K562 (cell line): ENCODE results near the gene MOB3B. TPM values are rescaled to one million over a fixed set of nuclear protein-coding genes. Genes with fewer than 3 reads are reported as not detected.

Source experiments
- ATAC-seq: fragments of 200-7000 bp; cut with Tn5 transposase; 3 replicates; pipeline ENCODE4 v1.9.1; 2020; ENCODE audit warnings: moderate library complexity
- BruUV-seq: library from RNA; stranded (reverse); fragments of 400-500 nt; replicated peaks from 2 replicates; lab custom pipeline; 2021; lab: Mats Ljungman, UMichigan
- CTCF ChIA-PET: fragments of 300-600 bp; formaldehyde crosslinking; extraction: SDS; loops from one replicate; lab custom pipeline; 2021; ENCODE audit warnings: low intra/inter-chr PET ratio; lab: Yijun Ruan, JAX
- POLR2A ChIA-PET: fragments of 300-600, 350-650 bp; sonication (Branson Sonifier 250); formaldehyde crosslinking; extraction: SDS; loops from one replicate; lab custom pipeline; 2021; ENCODE audit warnings: antibody characterized with exemption, inconsistent platforms; lab: Yijun Ruan, JAX
- DNase-seq, 4 experiments: peaks; one replicate each; pipeline versions ENCODE4 v3.0.0 to v3.0.0-alpha.2; 2011 to 2018; ENCODE audit warnings: low spot score in 3 of 4, mixed read lengths in 3 of 4; ENCODE audit errors: extremely low read depth in 1 of 4
- FAIRE-seq: peaks from 2 replicates; lab custom pipeline; 2011; peaks lifted over from hg19 to GRCh38; lab: Jason Lieb, UNC
- H2AFZ ChIP-seq: 2 replicates; pipeline ENCODE4 v1.6.0; 2011; ENCODE audit warnings: low read depth, low read length, control low read depth, inconsistent platforms
- H3K27ac ChIP-seq: fragments of 200-600 bp; 3 replicates; pipeline ENCODE4 v1.8.0; 2011; ENCODE audit warnings: low read depth, mild to moderate bottlenecking, control low read depth, inconsistent platforms, low read length, moderate library complexity, mixed read lengths; ENCODE audit errors: extremely low read depth
- H3K27me3 ChIP-seq, 2 experiments: fragments of 300-600 bp in 1 of 2; 2 replicates in 1 of 2; 3 replicates in 1 of 2; pipeline versions ENCODE4 v1.6.0 to v1.8.0; 2011; ENCODE audit warnings: inconsistent platforms in 2 of 2, low read length in 2 of 2, mild to moderate bottlenecking in 1 of 2, mixed read lengths in 1 of 2, moderate library complexity in 1 of 2; ENCODE audit not compliant: control insufficient read depth in 2 of 2, insufficient read depth in 2 of 2
- H3K36me3 ChIP-seq: fragments of 300-600 bp; 3 replicates; pipeline ENCODE4 v1.8.0; 2011; ENCODE audit warnings: mild to moderate bottlenecking, low read length, inconsistent platforms; ENCODE audit not compliant: control insufficient read depth, insufficient read depth
- H3K4me1 ChIP-seq, 2 experiments: fragments of 200-600 bp in 1 of 2; replicated peaks in 1 of 2; 2 replicates in 1 of 2; 3 replicates in 1 of 2; pipeline versions ENCODE4 v1.5.1 to v1.8.0; 2011; ENCODE audit warnings: inconsistent platforms in 2 of 2, low read length in 2 of 2, mild to moderate bottlenecking in 1 of 2, mixed read lengths in 1 of 2, moderate library complexity in 1 of 2; ENCODE audit not compliant: control insufficient read depth in 2 of 2, insufficient read depth in 2 of 2
- H3K4me2 ChIP-seq: 2 replicates; pipeline ENCODE4 v1.6.1; 2011; ENCODE audit warnings: low read length, control low read depth, inconsistent platforms, mixed read lengths; ENCODE audit not compliant: insufficient read depth
- H3K4me3 ChIP-seq: fragments of 200-600 bp; sonication (generic), shearing (Covaris generic); 2 replicates; pipeline ENCODE4 v1.5.1; 2016; ENCODE audit warnings: control low read depth, inconsistent platforms
- H3K79me2 ChIP-seq: fragments of 200-600 bp; 3 replicates; pipeline ENCODE4 v1.8.0; 2011; ENCODE audit warnings: low read length, inconsistent platforms; ENCODE audit not compliant: control insufficient read depth, insufficient read depth
- H3K9ac ChIP-seq, 2 experiments: 2 replicates each; pipeline versions ENCODE4 v1.6.0 to v1.6.1; 2011; ENCODE audit warnings: low read depth in 2 of 2, low read length in 2 of 2, control low read depth in 1 of 2, inconsistent platforms in 1 of 2, mild to moderate bottlenecking in 1 of 2, mixed read lengths in 1 of 2; ENCODE audit not compliant: insufficient read depth in 1 of 2
- H3K9me1 ChIP-seq: one replicate; pipeline ENCODE4 v1.6.0; 2011; ENCODE audit warnings: inconsistent platforms, mild to moderate bottlenecking, low read length, moderate library complexity; ENCODE audit not compliant: control insufficient read depth, insufficient read depth
- H3K9me3 ChIP-seq: replicated peaks from 2 replicates; pipeline ENCODE4 v1.5.1; 2011; ENCODE audit warnings: low read depth, low read length, inconsistent platforms; ENCODE audit not compliant: control insufficient read depth, insufficient read depth
- H4K20me1 ChIP-seq: replicated peaks from 2 replicates; pipeline ENCODE4 v1.6.1; 2011; ENCODE audit warnings: low read length, inconsistent platforms, mixed read lengths; ENCODE audit not compliant: control insufficient read depth, insufficient read depth
- CBFA2T2 ChIP-seq: fragments of 450-650 bp; conservative IDR thresholded peaks from 2 replicates; pipeline ENCODE4 v1.6.1; 2017; ENCODE audit warnings: mild to moderate bottlenecking
- HMG20B ChIP-seq: fragments of 250-450 bp; sonication (Bioruptor Pico); IDR thresholded peaks from 2 replicates; pipeline ENCODE4 v1.5.0; 2021; ENCODE audit warnings: mild to moderate bottlenecking
- POLR3A ChIP-seq: IDR thresholded peaks from 2 replicates; pipeline ENCODE4 v1.6.1; 2011; ENCODE audit warnings: borderline replicate concordance, mild to moderate bottlenecking, moderate library complexity; ENCODE audit not compliant: insufficient read length, insufficient read depth; ENCODE audit errors: extremely low read depth
- RBM39 ChIP-seq: fragments of 200-400 bp; formaldehyde crosslinking; optimal IDR thresholded peaks from 2 replicates; pipeline ENCODE3; 2018; ENCODE audit warnings: low read depth, low read length
- RERE ChIP-seq: sonication (generic); formaldehyde crosslinking; IDR thresholded peaks from 2 replicates; pipeline ENCODE4 v1.8.0; 2023; ENCODE audit warnings: missing genetic modification reagents, mild to moderate bottlenecking, borderline replicate concordance
- SRSF9 ChIP-seq: fragments of 200-400 bp; formaldehyde crosslinking; IDR thresholded peaks from 2 replicates; pipeline ENCODE4 v1.6.1; 2017; ENCODE audit warnings: low read depth, low read length, borderline replicate concordance
- ZMIZ1 ChIP-seq, 2 experiments: fragments of 150-350 bp in 1 of 2; IDR thresholded peaks; 2 replicates each; pipeline ENCODE4 v1.6.1; 2012 to 2016; ENCODE audit warnings: low read depth in 2 of 2, low read length in 2 of 2, mild to moderate bottlenecking in 1 of 2, moderate library complexity in 1 of 2
- WGBS: fragments of 100-300 bp; shearing (Covaris generic); methylation state at CpG from one replicate; pipeline ENCODE4 v1.1.6; 2016; ENCODE audit warnings: low coverage, mixed read lengths; ENCODE audit not compliant: insufficient coverage; ENCODE audit errors: missing lambda C conversion rate; 5-methylcytosine and 5-hydroxymethylcytosine counted together
- in situ Hi-C: fragments of 300-500 bp; cut with MboI; formaldehyde crosslinking; loops from 4 replicates; pipeline ENCODE4 v1.15.0; 2018; ENCODE audit warnings: inconsistent platforms, mixed read lengths
- intact Hi-C: fragments of 100-400 bp; cut with micrococcal nuclease; formaldehyde crosslinking; loops from 2 replicates; pipeline ENCODE4 v1.14.2; 2022
- polyA plus RNA-seq, 8 experiments: library from polyadenylated mRNA; depleted of rRNA in 4 of 8; stranded (reverse) in 5 of 8; unstranded in 3 of 8; fragments of >200 nt; fragmentation: Nextera tagmentation in 2 of 8; fragmentation: Illumina TruSeq in 1 of 8; extraction: Ambion mirVana in 2 of 8; extraction: Trizol in 1 of 8; gene quantifications; 2 replicates each; pipeline versions ENCODE4 v1.2.1 to v1.2.3, GENCODE V29; 2011 to 2014; ENCODE audit warnings: inconsistent platforms in 1 of 8, missing spikeins in 1 of 8
- total RNA-seq, 7 experiments: library from RNA; depleted of rRNA in 6 of 7; stranded (reverse); fragments of >200 nt in 6 of 7; fragmentation: Illumina TruSeq in 2 of 7; extraction: Trizol in 2 of 7; gene quantifications; 2 replicates each; pipeline versions ENCODE4 v1.2.1 to v1.2.3, GENCODE V29; 2011 to 2021; ENCODE audit warnings: low replicate concordance in 1 of 7

Gene MOB3B
- total and polyA plus RNA-seq, 9 of the 15 experiments (the other 6 are each of a cell fraction or from before 2014, with no cell fraction given), result 3.6 to 12.8 (median 7.2) TPM

GRCh38 chr9:27353474-27354229 is 176.0 kb downstream of the MOB3B start:
- ChIA-PET POLR2A (no interaction called here), CTCF (no interaction called here)
- Histone ChIP-seq H2AFZ (no peak overlapping the region), H3K79me2 (peaks cover 3% of the 10 kb centered on the region; the same call in 2 of the 3 replicates), H3K9me3 (no peaks in the 10 kb centered on the region), H3K4me2 (no peak overlapping the region), H3K9ac (no peak overlapping the region), H3K9me1 (no peaks in the 10 kb centered on the region), H4K20me1 (no peaks in the 10 kb centered on the region), H3K36me3 (peaks cover 14% of the 10 kb centered on the region; the same call in 2 of the 3 replicates), H3K27ac (no peak overlapping the region), H3K4me1 (no peaks in the 10 kb centered on the region; a peak in 1 of 5 replicates), H3K4me3 (no peak overlapping the region), H3K27me3 (no peaks in the 10 kb centered on the region)
- TF ChIP-seq RBM39 (no peak), POLR3A (no peak), HMG20B (CRISPR knock-in tag) (no peak), ZMIZ1 (IDR thresholded peaks at IDR 0.05; ENCODE audit: low read depth in 2 of 2, low read length in 2 of 2) (no peak), RERE (CRISPR knock-in tag) (no peak), CBFA2T2 (no peak), SRSF9 (no peak)
- no TSS peak for BruUV-seq
- in situ Hi-C loops, result no loop called here
- intact Hi-C loops, result no loop called here
- FAIRE-seq (no peak), DNase-seq (no peak), ATAC-seq (no peak)
- 88% methylated on average over 2 of the region's 5 CpGs for WGBS
